ENCODE measurements around the gene EDRF1. TPM values are rescaled to one million over a fixed set of nuclear protein-coding genes. Genes with fewer than 3 reads are reported as not detected.

Gene EDRF1
- total RNA-seq, 1 experiment from 2014 or later, result 63.3 TPM

DNA sequence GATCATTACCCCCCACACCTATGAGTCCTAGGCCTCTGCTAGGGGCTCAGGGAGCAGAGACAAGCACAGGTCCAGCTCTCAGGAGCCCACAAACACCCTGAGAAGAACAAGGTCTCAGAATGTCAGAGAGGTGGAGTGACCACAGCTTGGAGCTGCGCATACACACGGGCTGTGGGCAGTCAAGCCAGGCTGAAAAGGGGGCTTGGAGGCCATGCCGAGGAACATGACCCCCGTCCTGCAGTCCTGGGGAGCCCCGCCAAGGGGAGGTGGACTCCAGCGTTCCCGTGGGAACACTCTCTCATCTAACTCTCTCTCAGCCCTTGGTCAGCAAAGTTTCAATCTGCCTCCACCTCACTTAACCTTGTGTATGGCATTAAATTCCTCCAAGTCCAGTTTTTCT, 63.9 kb downstream of the EDRF1 start:
- no peak for DNase-seq
- Histone ChIP-seq H3K4me2 (ENCODE audit: low read depth, low read length, poor library complexity, severe bottlenecking) (no peak overlapping the region), H3K27me3 (ENCODE audit: low read length) (no peaks in the 10 kb centered on the region), H3K36me3 (ENCODE audit: insufficient read depth, low read length) (no peaks in the 10 kb centered on the region), H4K20me1 (ENCODE audit: insufficient read depth, low read depth, low read length) (0 out of 2 replicates have a peak, but pooled peaks cover 3% of the 10 kb centered on the region), H3K79me2 (ENCODE audit: low read length) (no peaks in the 10 kb centered on the region), H2AFZ (ENCODE audit: low read length) (no peak overlapping the region), H3K4me3 (ENCODE audit: low read length) (no peak overlapping the region), H3K9me3 (ENCODE audit: low read length) (no peaks in the 10 kb centered on the region), H3K9ac (ENCODE audit: low read length) (no peak overlapping the region), H3K27ac (ENCODE audit: low read length) (no peak overlapping the region), H3K4me1 (ENCODE audit: low read length) (peaks cover 22% of the 10 kb centered on the region), H3K9me2 (replicated peaks; ENCODE audit: insufficient read depth, low read length) (no peaks in the 10 kb centered on the region)

DNA sequence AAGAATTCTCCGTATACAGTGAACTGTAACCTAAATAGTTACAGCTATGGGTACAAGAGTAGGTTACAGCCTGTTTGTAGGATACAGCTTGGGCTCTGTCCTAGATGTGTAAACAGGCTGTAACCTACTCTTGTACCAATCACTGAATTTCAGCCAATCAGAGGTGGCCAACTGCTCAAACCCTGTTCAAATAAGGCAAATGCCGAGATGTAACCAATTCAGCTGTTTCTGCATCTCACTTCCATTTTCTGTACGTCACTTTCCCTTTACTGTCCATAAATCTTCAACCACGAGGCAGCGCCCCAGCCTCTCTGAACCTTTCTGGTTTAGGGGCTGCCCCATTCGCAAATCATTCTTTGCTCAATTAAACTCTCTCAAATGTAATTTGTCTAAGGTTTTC, 64.4 kb downstream of the EDRF1 start:
- peaks cover 22% of the 10 kb centered on the region for H3K4me1 ChIP-seq (ENCODE audit: low read length)
- no peaks in the 10 kb centered on the region for H3K79me2 ChIP-seq (ENCODE audit: low read length)
- no peaks in the 10 kb centered on the region for H3K36me3 ChIP-seq (ENCODE audit: insufficient read depth, low read length)
- H3K4me2 ChIP-seq (ENCODE audit: low read depth, low read length, poor library complexity, severe bottlenecking), result no peak overlapping the region
- H3K9ac ChIP-seq (ENCODE audit: low read length), result no peak overlapping the region
- no peaks in the 10 kb centered on the region for H3K9me3 ChIP-seq (ENCODE audit: low read length)
- H3K4me3 ChIP-seq (ENCODE audit: low read length), result no peak overlapping the region
- no peaks in the 10 kb centered on the region for H3K27me3 ChIP-seq (ENCODE audit: low read length)
- H3K27ac ChIP-seq (ENCODE audit: low read length), result no peak overlapping the region
- no peak overlapping the region for H2AFZ ChIP-seq (ENCODE audit: low read length)
- H4K20me1 ChIP-seq (ENCODE audit: insufficient read depth, low read depth, low read length), result 0 out of 2 replicates have a peak, but pooled peaks cover 3% of the 10 kb centered on the region
- no peaks in the 10 kb centered on the region for H3K9me2 ChIP-seq (replicated peaks; ENCODE audit: insufficient read depth, low read length)
- DNase-seq, result no peak

DNA sequence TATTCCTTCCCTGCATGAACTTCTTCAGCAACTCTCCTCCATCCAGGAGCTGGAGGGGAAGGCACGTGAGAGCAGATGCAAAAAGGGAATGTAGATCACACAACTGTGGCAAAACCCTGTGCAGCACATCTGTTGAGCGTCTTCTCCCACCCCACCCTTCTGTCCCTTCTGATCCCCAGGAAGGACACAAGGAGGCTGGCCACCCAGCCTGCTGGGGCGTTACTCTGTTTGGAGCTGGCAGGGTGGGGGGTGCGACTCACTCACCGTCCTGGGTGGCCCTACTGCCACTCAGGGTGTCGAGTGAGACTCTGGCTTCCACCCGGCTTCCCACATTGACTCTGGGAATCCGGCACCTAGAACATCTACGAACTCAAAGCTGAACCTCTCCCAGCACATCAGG, 66.3 kb downstream of the EDRF1 start:
- Histone ChIP-seq H3K9me3 (ENCODE audit: low read length) (no peaks in the 10 kb centered on the region), H3K9ac (ENCODE audit: low read length) (no peak overlapping the region), H3K4me3 (ENCODE audit: low read length) (no peak overlapping the region), H3K27me3 (ENCODE audit: low read length) (no peaks in the 10 kb centered on the region), H3K27ac (ENCODE audit: low read length) (no peak overlapping the region), H3K79me2 (ENCODE audit: low read length) (no peaks in the 10 kb centered on the region), H3K4me1 (ENCODE audit: low read length) (peaks cover 4% of the 10 kb centered on the region), H3K9me2 (replicated peaks; ENCODE audit: insufficient read depth, low read length) (no peaks in the 10 kb centered on the region), H3K4me2 (ENCODE audit: low read depth, low read length, poor library complexity, severe bottlenecking) (no peak overlapping the region), H4K20me1 (ENCODE audit: insufficient read depth, low read depth, low read length) (0 out of 2 replicates have a peak, but pooled peaks cover 3% of the 10 kb centered on the region), H3K36me3 (ENCODE audit: insufficient read depth, low read length) (no peaks in the 10 kb centered on the region), H2AFZ (ENCODE audit: low read length) (no peak overlapping the region)
- no peak for DNase-seq

DNA sequence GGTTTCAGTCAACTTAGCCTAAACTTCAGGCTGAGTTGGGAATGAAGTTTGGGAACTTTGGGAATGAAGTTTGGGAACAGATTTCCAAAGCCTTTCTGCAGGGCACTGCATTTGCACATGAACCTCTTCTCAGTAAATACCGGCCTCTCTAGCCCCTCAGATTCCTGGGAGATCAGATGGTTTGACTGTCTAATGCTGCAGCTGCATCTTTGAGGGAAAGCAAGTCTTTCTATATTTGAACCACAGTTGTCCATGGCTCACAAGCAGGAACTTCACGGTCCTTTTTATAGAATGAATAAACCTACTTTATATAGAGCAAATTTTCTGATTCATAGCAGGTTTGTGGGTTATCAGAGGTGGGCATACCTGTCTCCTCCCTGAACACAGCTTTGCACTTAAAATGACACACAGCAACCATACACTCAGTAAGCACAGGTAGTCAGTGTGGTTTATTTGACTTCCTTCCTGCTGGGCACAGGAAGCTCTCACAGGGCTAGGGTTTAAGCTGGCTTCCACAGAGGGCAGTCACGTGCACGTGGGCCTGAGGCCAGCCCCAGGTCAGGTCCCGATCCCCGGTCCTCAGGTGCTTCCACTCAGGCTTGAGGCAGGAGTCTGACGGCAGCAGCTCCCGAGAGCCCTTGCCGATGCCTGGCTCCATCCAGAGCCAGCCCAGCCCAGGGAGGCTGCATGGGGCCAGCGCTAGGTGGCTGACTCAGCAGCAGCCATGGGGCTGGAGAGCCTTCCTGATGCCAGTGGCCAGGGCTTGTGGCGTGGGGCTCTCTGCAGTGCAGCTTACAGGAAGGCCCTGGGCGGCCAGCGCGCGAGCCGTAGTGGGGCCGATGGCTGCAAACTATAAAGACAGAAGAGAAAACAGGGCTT, 68.9 kb downstream of the EDRF1 start:
- no peaks in the 10 kb centered on the region for H3K79me2 ChIP-seq (ENCODE audit: low read length)
- peaks cover 4% of the 10 kb centered on the region; the same call in 1 of the 2 replicates for H3K36me3 ChIP-seq (ENCODE audit: insufficient read depth, low read length)
- DNase-seq, result no peak
- H3K4me2 ChIP-seq (ENCODE audit: low read depth, low read length, poor library complexity, severe bottlenecking), result no peak overlapping the region
- H3K9me3 ChIP-seq (ENCODE audit: low read length), result no peaks in the 10 kb centered on the region
- H4K20me1 ChIP-seq (ENCODE audit: insufficient read depth, low read depth, low read length), result 0 out of 2 replicates have a peak, but pooled peaks cover 3% of the 10 kb centered on the region
- no peaks in the 10 kb centered on the region for H3K27me3 ChIP-seq (ENCODE audit: low read length)
- H3K27ac ChIP-seq (ENCODE audit: low read length), result no peak overlapping the region
- H3K4me1 ChIP-seq (ENCODE audit: low read length), result peaks cover 3% of the 10 kb centered on the region; the same call in 1 of the 2 replicates
- no peak overlapping the region for H3K9ac ChIP-seq (ENCODE audit: low read length)
- no peaks in the 10 kb centered on the region for H3K9me2 ChIP-seq (replicated peaks; ENCODE audit: insufficient read depth, low read length)
- H3K4me3 ChIP-seq (ENCODE audit: low read length), result no peak overlapping the region
- no peak overlapping the region for H2AFZ ChIP-seq (ENCODE audit: low read length)

DNA sequence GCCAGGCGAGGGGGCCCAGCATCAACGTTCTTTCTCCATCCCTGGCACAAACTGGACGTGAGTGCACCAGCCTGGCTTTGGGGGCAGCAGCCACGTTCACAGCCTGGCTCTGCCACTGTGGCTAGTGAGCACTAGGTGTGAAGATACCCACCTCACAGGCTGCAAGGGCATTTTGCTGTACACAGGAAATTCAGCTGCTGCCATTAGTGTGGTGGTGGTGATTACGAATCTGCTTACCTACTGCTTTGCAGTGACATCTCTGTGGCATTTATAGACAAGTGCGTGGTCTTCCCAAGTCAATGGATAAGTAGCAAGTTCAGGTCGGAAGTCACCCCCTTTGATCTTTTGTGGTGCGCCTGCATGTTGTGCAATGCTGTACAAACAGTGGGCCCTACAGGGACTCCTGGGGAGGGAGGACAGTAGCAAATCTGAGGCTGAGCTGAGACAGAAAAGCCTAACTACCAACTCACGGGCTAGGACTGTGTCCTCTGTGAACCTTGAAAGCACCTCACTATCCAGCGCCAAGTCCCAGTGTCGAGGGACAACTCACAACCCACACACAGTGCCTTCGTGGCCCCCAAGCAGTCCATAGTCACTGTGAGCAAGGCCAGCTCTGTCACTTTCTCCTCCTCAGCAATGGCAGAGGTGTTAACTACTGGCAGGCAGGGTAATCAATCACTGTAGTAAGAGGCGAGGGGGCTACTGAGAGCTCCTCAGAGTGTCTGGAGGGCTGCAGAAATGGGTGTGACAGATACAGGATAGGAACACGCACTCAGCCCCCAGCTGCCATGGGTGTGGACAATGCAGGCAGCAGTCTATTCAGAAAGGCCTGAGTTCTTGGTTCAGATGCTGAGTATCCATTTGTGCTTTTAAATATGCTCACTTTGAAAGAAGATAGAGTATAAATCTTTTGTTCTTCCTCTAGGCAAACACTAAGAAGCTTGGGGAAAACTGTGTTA, 73.1 kb downstream of the EDRF1 start:
- Histone ChIP-seq H3K79me2 (ENCODE audit: low read length) (no peaks in the 10 kb centered on the region), H3K4me2 (ENCODE audit: low read depth, low read length, poor library complexity, severe bottlenecking) (no peak overlapping the region), H3K27ac (ENCODE audit: low read length) (no peak overlapping the region), H4K20me1 (ENCODE audit: insufficient read depth, low read depth, low read length) (no peaks in the 10 kb centered on the region), H2AFZ (ENCODE audit: low read length) (no peak overlapping the region), H3K9ac (ENCODE audit: low read length) (no peak overlapping the region), H3K9me3 (ENCODE audit: low read length) (no peaks in the 10 kb centered on the region), H3K27me3 (ENCODE audit: low read length) (no peaks in the 10 kb centered on the region), H3K9me2 (replicated peaks; ENCODE audit: insufficient read depth, low read length) (no peaks in the 10 kb centered on the region), H3K4me3 (ENCODE audit: low read length) (no peak overlapping the region), H3K36me3 (ENCODE audit: insufficient read depth, low read length) (peaks cover 7% of the 10 kb centered on the region), H3K4me1 (ENCODE audit: low read length) (no peaks in the 10 kb centered on the region)
- DNase-seq, result no peak

DNA sequence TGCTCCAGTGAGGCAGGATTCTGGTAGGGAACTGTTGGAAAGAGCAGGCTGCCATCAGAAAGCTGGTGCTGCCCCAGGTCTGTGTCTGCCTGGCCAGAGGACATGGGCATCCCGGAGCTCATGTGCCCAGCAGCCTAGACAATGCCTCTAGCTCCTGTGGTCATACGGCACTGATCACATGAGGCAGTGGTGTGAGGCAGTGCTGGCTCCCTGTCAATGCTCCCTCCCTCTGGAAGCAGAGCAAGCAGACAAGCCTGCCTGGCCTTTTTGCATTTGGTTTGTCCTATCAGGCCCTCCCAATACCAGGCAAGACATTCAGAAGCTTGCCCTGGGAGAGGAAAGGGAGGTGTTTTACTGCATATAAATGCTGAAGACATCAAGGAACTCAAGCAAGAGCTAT, 75.6 kb downstream of the EDRF1 start:
- Histone ChIP-seq H2AFZ (ENCODE audit: low read length) (no peak overlapping the region), H3K4me3 (ENCODE audit: low read length) (no peak overlapping the region), H3K27ac (ENCODE audit: low read length) (no peak overlapping the region), H3K4me1 (ENCODE audit: low read length) (no peaks in the 10 kb centered on the region), H4K20me1 (ENCODE audit: insufficient read depth, low read depth, low read length) (no peaks in the 10 kb centered on the region), H3K79me2 (ENCODE audit: low read length) (no peaks in the 10 kb centered on the region), H3K27me3 (ENCODE audit: low read length) (no peaks in the 10 kb centered on the region), H3K36me3 (ENCODE audit: insufficient read depth, low read length) (peaks cover 7% of the 10 kb centered on the region), H3K9ac (ENCODE audit: low read length) (no peak overlapping the region), H3K9me2 (replicated peaks; ENCODE audit: insufficient read depth, low read length) (no peaks in the 10 kb centered on the region), H3K4me2 (ENCODE audit: low read depth, low read length, poor library complexity, severe bottlenecking) (no peak overlapping the region), H3K9me3 (ENCODE audit: low read length) (no peaks in the 10 kb centered on the region)
- no peak for DNase-seq

DNA sequence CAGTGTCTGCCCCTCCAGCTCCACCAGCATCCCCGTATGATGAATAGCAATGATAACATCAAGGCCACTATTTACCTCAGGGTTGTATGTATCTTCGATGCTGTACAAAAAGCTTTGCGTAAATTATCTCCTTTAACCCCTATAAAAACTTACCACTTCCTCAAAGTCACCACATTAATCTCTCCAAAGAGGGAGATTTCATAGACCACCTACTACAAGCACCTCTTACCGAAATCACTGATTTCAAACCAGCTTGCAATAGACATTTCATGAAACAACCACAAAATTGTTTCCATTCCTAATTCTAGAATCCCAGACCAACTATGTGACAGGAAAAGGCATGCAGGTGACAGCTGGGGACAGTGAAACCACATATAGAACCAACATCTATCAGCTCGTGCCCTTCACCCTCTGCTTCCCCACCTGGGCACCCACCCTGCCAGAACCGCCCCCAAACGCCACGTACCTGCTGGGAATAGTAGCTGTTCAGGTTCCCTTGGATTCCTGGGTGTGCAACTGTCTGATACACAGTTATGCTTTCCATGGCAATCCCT, 76.2 kb downstream of the EDRF1 start:
- DNase-seq, result no peak
- H3K36me3 ChIP-seq (ENCODE audit: insufficient read depth, low read length), result peaks cover 7% of the 10 kb centered on the region
- H3K4me2 ChIP-seq (ENCODE audit: low read depth, low read length, poor library complexity, severe bottlenecking), result no peak overlapping the region
- no peaks in the 10 kb centered on the region for H4K20me1 ChIP-seq (ENCODE audit: insufficient read depth, low read depth, low read length)
- no peak overlapping the region for H3K4me3 ChIP-seq (ENCODE audit: low read length)
- no peaks in the 10 kb centered on the region for H3K9me3 ChIP-seq (ENCODE audit: low read length)
- H3K9ac ChIP-seq (ENCODE audit: low read length), result no peak overlapping the region
- no peaks in the 10 kb centered on the region for H3K27me3 ChIP-seq (ENCODE audit: low read length)
- no peaks in the 10 kb centered on the region for H3K4me1 ChIP-seq (ENCODE audit: low read length)
- H2AFZ ChIP-seq (ENCODE audit: low read length), result no peak overlapping the region
- H3K79me2 ChIP-seq (ENCODE audit: low read length), result no peaks in the 10 kb centered on the region
- H3K9me2 ChIP-seq (replicated peaks; ENCODE audit: insufficient read depth, low read length), result no peaks in the 10 kb centered on the region
- H3K27ac ChIP-seq (ENCODE audit: low read length), result no peak overlapping the region

DNA sequence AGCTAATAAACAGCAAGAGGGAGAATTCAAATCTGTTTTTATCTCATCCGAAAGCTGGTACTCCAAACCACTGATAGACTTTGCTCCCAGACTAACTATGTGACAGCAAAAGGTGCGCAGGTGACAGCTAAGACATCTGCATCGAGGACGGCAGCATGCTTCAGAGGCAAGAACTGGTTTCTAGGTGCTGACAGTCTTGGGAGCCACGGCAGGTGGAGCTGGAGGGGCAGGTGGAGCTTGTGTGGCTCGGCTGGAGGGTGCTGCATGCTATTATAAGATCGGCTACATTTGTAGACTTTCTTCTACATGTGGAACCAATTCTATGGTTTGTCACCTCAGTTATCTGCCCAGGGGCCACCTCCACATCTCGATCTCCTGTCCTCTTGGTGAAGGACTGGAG, 77.9 kb downstream of the EDRF1 start:
- H2AFZ ChIP-seq (ENCODE audit: low read length), result no peak overlapping the region
- no peaks in the 10 kb centered on the region for H3K79me2 ChIP-seq (ENCODE audit: low read length)
- H3K4me3 ChIP-seq (ENCODE audit: low read length), result no peak overlapping the region
- no peak overlapping the region for H3K9ac ChIP-seq (ENCODE audit: low read length)
- no peaks in the 10 kb centered on the region for H3K4me1 ChIP-seq (ENCODE audit: low read length)
- H3K27ac ChIP-seq (ENCODE audit: low read length), result no peak overlapping the region
- no peaks in the 10 kb centered on the region for H3K9me3 ChIP-seq (ENCODE audit: low read length)
- no peaks in the 10 kb centered on the region for H3K27me3 ChIP-seq (ENCODE audit: low read length)
- no peak for DNase-seq
- peaks cover 4% of the 10 kb centered on the region for H3K36me3 ChIP-seq (ENCODE audit: insufficient read depth, low read length)
- H4K20me1 ChIP-seq (ENCODE audit: insufficient read depth, low read depth, low read length), result no peaks in the 10 kb centered on the region
- no peak overlapping the region for H3K4me2 ChIP-seq (ENCODE audit: low read depth, low read length, poor library complexity, severe bottlenecking)
- no peaks in the 10 kb centered on the region for H3K9me2 ChIP-seq (replicated peaks; ENCODE audit: insufficient read depth, low read length)
